Ovary (tissue), 3 donors: Measurements from ENCODE around the gene CDKL5.

Experiments used
- POLR2A ChIP-seq: fragments of 450-650 bp; IDR thresholded peaks from one replicate; pipeline ENCODE4 v1.6.1; 2017; ENCODE audit warnings: antibody characterized with exemption, mild to moderate bottlenecking, moderate library complexity
- TF ChIP-seq, protein P1 (sequence below), 3 donors: fragments of 450-650 bp in 2 of 3; fragments of 200-600 bp in 1 of 3; IDR thresholded peaks; one replicate each; pipeline versions ENCODE4 v1.5.1 to v1.8.0; 2016 to 2022; ENCODE audit warnings: antibody characterized with exemption in 3 of 3, mild to moderate bottlenecking in 1 of 3
- donor health status: DM: no; HTN: no; CAD: no.

DNA sequence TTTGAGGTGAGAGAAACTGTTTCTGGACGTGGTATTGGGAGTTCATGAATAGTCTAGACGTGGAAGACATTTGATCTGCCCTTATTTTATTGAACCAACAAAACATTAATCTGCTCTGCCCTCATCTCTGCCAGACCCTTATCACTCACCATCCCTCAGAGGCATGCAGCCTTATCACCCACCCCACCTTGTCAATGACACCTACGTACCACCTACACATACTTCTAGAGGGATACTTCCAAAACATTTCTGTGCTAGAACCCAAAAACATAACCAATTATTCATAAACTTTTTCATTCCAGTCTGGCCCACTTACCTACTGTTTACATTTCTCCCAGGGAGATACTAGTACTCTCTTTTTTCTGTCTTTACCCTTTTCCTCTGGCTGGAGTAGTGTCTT lies 141.3 kb downstream of the CDKL5 start:
- TF ChIP-seq, protein P1, sequence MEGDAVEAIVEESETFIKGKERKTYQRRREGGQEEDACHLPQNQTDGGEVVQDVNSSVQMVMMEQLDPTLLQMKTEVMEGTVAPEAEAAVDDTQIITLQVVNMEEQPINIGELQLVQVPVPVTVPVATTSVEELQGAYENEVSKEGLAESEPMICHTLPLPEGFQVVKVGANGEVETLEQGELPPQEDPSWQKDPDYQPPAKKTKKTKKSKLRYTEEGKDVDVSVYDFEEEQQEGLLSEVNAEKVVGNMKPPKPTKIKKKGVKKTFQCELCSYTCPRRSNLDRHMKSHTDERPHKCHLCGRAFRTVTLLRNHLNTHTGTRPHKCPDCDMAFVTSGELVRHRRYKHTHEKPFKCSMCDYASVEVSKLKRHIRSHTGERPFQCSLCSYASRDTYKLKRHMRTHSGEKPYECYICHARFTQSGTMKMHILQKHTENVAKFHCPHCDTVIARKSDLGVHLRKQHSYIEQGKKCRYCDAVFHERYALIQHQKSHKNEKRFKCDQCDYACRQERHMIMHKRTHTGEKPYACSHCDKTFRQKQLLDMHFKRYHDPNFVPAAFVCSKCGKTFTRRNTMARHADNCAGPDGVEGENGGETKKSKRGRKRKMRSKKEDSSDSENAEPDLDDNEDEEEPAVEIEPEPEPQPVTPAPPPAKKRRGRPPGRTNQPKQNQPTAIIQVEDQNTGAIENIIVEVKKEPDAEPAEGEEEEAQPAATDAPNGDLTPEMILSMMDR (IDR thresholded peaks at IDR 0.05), result no peak
- no peak for TF ChIP-seq POLR2A
